ENCODE measurements around the gene ZNF462.

The ZNF462 gene

DNA sequence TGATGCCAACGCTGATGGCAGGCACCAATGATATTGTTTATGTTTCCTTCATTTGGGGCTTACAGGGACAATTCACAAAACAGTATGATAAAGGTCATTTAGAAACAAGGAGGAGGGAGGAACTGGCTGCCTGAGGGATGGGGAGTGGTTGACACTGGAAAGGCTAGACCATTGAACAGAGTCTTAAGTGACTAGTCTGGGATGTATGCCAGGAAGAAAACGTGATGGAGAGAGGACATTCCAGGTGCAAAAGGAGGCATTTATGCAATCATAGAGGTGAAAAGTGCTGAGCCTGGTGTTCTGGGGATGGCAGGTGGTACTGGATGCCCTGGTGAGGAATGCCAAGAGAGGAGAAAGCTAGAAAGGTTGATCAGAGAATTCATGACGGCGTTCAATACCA, 153.4 kb downstream of the ZNF462 start:
- DNase-seq = no peak

DNA sequence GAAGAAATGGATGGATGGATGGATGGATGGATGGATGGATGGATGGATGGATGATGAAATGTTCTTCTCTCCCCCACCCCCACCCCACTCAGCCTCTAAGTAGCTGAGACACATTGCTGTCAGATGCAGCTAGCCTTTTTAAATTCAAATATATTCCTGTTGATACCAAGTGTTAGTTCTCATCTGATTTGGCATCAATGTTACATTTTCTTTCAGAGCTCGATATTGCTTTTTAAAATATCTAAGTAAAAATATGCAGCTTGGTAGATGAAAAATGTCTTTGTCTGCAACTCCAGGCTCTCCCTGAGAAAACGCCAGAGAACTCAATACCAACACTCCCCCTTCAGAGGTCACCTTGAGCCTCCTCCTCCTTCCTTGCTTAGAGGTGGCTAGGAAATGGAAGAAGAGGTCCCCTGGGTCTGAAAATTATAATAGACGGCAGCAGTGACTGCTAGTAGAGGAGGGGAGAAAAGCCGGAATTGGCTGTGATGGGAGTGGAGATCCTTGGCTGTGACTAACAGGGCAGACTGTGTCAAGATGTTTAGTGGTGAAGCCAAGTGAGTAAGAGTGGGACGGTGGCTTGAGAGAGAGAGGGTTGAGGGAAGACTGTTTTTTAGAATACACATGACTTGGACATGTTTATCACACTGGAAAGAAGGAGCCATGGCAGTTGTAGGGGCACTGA, 156.0 kb downstream of the ZNF462 start:
- DNase-seq = no peak

DNA sequence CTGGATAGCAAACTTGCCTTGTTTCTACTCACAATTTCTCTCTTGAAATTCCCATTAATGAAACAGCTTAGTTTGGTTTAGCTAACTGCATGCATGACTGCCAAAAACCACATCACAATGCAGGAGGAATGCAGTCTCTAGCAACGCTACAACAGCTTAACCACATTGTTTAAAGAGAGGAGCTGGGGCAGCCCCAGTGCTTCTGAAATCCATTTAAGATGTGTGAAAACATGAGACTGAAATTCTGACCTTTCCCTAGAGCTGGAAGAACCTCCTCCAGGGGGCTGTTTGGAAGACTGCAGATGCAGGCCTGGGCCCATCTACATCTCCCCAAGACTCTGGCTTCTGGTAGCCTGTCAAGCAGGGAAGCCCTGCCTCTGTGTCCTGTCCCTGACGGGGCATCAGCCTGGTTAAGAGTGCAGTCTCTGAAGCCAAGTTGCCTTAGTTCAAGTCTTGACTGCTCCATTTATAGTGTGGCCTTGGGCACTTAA, 157.1 kb downstream of the ZNF462 start:
- no peak for DNase-seq

DNA sequence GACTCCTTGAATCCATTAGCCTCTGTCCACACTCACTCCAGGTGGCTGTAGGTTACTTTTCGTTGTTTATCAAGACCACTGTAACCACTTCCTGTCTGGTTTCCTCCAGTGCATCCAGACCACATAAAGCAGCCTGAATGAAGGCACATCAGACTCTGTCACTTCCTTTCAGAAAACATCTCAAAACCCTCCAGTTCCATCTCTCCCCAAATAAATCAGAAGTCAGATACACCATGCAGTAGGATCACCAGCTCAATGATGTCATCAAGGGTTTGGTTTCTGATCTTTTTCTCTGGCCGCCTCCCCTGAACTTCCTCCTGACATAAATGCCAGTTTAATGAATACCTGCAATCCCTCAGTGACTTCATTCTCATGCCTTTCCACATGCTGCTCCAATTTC, 161.2 kb downstream of the ZNF462 start:
- no peak for DNase-seq

DNA sequence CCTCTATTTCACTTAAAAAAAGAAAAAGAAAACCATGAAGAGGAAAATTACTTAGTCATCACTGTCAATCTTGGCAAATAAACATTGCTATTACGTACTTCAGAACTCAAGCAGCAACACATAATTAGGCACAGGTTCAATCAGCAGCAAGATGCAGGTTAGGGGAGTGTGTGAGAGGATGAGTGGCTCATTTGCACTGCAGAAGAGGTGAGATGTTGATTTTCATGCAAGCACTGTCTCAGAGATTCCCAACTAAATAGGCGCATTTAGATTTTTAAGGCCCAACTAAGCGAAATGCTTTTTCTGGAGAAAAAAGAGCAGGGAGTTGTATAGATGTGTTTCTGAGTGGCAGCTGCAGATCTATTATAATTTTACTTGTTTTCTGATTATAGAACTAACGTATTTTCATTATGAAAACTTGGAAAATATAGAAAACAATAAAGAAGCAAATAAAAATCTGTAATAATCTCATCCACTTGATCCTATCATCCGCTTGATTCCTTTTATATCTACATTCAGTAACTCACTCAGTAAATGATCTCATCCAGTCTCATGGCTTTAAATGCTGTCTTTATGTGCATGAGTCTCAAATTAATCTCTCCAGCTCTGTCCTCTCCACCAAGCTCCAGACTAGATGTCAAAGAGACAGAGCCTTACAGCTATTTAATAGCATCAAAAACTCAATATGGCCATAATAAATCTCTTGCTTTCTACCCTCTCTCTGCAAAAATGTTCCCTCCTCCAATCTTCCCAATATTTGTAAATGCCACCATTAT, 162.5 kb downstream of the ZNF462 start:
- no peak for DNase-seq

DNA sequence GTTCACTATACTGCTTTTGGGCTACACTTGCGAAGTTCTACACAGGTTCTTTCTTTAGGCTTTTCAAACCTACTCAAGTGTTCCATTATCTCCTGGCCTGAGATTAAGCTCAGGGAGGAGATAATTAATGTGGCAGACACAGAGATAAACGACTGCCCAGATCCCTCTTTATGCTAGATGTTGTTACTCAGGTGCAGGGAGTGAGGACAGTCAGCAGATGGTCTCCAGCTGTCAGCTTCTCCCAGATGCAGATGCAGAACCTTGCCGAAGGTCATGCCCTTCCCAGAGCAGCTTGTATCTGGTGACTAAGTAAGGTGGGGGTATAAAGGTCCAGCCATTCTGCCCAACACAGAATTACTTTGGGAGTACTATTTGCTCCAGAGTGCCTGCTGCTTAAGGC, 166.2 kb downstream of the ZNF462 start:
- no peak for DNase-seq

DNA sequence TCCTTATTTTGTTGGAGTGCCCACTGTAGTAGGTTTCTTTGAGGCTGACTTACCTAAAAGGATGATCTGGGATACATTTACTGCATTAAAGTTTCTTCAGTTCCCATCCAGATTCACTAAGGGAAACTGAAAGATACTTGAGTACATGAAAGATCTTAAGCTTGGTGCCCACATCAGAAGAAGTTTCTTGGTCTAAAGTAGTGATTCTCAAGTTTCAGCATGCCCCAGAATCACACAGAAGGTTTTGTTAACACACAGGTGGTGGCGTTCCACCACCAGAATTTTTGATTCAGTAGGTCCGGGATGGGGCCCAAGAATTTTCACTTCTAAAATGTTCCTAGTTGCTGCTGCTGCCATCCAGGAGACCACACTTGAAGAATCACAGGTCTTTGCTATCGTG, 171.0 kb downstream of the ZNF462 start:
- no peak for DNase-seq

DNA sequence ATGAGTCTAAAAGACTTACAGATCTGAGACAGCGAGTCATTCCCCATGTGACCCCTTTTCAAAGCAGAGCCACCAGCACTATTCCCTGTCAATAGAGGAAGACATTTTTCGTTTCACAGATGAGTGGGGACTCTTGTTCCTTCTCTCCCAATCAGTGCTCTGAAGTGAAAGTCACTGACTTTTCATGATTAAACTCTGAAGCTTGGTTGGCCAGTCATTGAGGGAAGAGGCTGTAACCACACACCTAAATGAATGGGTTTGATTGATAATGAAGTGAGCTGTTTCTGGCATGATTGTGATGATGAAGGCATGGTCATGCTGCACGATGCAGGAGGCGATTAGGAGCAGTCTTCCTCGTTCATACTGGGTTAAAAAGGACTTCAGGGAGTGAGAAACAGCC, 171.9 kb downstream of the ZNF462 start:
- DNase-seq = no peak

DNA sequence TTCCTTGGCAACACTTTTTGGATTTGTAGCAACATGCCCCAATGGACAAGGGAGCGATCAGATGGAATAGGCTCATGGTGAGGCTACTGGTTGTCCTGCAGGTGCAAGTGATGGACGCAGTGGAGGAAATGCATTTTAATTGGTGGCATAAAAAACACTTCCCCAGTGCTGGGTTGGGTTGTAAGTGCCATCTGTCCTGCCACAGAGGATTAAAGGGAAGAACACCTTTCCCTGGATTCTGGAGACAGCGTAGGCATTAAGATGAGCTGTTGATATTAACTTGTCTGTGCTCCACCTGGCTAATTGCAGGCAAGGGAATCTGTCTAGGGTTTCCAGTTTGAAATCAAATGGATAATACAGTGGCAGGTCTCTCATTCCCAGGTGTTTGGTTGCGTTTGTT, 173.4 kb downstream of the ZNF462 start:
- no peak for DNase-seq

DNA sequence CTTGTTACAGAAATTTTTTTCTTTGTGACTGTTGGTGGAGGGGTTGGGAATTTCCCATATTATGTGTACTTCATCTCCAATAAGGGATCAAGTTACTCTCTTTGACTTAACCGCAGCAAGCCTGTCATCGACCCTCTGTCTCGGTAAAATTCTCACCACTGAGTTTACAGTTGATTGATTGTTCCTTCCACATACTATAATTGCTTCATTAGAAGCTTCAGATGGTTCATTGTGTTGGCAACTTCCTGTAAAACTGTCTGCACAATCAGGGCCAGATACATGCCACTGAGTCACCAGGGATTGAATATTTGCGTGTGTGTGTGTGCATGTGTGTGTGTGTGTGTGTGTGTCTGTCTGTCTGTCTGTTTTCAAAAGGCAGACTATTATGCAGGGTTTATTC, 176.6 kb downstream of the ZNF462 start:
- DNase-seq = no peak

DNA sequence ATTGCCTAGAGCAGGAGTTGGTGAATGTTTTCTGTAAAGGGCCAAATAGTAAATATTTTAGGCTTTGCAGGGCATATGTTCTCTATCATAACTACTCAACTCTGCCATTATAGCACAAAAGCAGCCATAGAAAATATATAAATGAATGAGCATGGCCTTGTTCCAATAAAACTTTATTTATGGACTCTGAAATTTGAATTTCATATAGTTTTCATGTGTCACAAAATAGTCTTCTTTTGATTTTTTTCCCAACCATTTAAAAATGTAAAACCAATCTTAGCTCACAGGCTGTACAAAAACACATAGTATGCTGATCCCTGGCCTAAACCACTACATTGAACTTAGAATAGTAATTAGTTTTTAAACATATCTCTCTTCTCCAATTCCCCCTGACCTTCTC, 179.6 kb downstream of the ZNF462 start:
- no peak for DNase-seq

DNA sequence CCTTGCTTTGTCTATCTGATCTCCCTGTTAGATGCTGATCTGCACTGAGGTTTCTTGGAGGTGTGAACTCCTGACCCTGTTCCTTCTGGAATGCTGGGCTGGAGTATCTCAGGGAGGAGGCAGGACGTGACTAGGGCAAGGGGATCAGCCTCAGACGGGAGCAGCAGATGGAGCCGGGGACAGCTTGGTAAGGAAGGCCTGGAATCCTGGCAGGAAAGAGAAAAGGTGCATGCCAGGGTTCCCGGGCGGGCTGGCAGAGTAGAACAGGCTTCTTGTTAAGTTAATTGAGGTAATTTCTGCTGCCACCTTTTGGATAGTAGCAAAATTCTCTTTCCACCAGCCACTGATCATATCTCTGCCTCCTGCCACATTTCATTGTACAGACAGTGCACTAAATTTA, 180.9 kb downstream of the ZNF462 start:
- no peak for DNase-seq

DNA sequence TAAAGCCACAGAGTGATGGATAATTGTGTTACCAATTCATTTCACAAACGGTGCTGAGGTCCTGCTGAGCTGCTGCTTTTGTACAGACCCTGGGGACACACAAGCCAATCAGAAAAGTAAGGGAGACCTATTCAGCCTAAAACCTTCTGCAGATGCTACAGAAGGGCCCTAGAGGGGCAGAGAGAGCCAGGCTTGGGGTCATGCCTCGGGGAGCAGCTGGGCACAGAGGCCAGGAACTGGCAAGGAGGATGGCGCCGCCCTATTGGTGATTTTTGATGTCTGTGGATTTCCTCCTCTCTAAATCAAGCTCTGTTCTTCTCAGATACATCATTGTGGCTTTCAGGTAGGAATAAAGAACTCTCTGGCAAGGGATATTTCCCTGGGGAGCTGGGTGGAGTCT, 181.9 kb downstream of the ZNF462 start:
- no peak for DNase-seq

DNA sequence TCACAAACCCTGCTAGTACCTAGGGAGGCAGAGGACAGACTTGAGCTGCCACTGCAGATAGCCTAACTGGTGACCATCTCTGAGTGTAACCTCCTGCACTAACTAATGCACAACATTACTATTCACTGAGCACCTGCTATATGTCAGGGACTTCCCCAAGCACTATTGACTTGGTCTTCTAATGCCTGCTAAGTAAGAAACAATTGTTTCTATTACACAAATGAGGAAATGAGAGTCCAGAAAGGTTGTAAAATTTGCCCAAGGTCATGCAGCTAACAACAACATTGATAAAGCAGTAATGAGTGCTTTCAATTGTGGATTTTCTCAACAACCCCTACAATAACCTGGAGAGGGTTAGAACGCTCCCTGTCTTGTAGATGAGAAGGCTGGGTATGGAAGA, 183.7 kb downstream of the ZNF462 start:
- DNase-seq = no peak

DNA sequence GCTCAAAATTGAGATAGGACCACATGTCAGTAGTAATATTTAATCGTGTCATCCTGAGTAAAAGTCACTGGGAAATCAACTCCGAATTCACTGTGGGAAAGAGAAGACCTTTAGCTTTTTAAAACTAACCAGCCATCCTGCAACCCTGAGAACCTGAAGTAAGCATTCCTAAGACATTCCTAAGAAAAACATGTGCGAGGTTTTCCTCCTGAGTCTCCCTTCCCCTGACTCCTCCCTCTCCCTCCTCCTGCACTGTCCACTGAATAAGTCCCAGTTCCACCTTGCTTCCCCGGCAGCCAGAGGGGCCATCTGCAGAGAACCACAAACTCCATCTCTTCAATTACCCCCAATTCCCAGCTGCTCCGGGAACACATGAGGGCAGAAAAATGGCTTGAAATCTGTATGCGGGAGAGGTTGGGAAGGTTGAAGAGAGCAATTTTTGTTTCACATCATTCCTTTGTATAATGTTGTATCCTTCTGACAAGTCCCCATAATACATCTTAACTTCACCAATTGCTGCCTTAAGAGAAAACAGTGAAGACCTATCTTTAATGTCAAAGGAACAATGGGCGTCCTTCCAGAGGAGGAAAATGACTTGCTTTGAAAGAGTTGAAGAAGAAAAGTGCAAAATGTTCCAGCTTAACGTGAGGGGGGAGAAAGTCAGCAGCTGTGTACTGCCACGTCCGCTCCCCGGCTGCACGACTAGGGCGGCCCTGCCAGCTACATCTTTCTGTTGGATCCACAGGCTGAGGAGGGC, 186.3 kb downstream of the ZNF462 start:
- no peak for DNase-seq

DNA sequence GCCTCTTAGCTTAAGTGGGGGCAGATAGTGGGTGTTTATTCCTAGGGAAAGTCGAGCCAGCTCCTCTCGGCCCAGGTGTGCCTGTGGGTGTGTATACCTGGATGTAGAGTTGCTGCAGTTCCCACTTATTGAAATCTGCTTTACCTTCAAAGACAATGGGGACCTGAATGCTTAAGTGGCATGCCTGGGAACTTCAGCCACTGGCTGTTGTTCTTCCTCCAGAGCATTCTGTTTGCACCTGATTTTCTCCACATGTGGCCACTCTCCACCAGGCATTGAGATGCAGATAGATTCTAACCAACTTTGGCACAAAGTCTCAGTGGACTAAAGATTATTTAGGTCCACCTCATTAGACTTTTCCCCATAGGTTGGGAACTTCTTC, 186.8 kb downstream of the ZNF462 start:
- DNase-seq = no peak

DNA sequence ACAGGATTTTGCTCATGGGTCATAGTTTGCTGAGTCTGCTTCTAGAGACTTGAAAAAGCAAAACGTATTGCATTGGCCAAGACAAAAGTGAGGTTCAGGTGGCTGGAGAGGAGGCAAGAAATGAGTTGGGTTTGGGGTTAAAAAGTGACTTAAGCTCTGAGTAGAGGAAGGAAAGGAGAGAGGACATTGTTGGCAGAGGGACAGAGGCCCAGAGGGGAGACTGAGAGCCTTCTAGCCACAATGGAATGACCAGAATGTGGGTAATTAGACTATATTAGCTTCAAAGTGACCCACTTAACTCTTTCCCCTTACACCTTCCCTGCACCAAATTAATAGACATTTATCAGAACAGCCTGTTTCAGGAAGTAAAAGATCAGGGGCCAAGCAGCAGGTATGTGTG, 188.4 kb downstream of the ZNF462 start:
- no peak for DNase-seq

DNA sequence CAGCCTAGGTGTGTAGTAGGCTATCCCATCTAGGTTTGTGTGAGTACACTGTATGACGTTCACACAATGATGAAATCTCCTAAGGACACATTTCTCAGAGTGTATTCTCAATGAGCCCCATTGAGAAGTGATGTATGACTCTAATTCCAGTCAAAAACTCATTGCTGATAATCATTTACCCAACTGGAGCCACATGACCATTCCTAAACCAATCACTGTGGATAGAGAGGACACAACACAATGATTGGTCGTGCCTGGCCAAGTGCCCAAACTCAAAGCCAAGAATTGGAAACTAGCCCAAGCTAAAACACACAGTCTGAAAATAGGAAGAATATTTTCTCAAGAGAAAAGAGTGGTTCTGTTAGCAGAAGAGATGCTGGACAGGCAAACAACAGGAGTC, 191.2 kb downstream of the ZNF462 start:
- no peak for DNase-seq

DNA sequence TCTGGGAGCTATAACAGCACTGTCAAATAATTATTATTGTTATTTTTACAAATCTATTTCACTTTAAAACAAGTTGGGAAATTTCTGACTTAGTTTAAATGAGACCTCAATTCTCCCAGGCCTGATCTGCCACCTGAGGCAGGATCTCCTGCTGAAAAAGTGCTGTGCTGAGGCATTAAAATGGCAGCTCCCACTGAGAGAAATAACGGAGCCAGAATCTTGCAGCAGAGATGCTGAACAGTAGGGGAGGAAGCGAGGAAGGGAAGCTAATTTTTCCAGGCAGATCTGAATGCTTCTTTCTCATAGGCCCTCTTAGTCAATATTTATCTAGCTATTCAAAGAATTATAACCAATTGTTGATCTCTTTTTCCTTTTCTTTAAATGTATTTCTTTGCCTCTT, 196.3 kb downstream of the ZNF462 start:
- DNase-seq = no peak

DNA sequence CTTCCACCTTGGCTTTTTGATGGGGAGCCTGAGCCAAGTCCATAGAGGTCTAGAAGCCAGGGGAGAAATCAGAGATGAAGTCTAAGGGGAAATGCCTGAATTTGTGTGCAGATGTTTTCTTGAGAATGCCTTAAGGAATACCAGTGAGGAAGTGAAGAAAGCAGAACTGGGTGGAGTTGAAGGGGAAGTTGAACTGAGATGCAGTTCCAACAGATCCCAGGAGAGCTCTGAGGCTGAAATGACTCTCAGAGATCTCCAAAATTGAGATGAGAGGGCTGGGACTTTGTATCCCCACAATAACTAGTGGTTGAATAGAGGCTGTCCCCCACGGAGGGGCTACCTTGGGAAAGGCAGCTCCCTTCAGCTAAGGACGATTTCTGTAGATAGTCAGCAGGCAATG, 197.1 kb downstream of the ZNF462 start:
- no peak for DNase-seq
